ENCODE data around the gene KLHL33.
A peak's percentile ranks its signal among the peaks of the same experiment; 100 is the strongest.

The KLHL33 gene

GRCh38 chr14:20417250-20418186, 18.4 kb downstream of the KLHL33 start:
- intact Hi-C loops (cut with DNase I), result no loop called here
- no peak for DNase-seq

- DNase-seq, result no peak
Observed at GRCh38 chr14:20416223-20416622, 19.7 kb downstream of the KLHL33 start.

GRCh38 chr14:20415782-20416206, 20.2 kb downstream of the KLHL33 start:
- no peak for DNase-seq
- intact Hi-C loops (cut with DNase I), result no loop called here

More at GRCh38 chr14:20416223-20416622, 19.7 kb downstream of the KLHL33 start:
- intact Hi-C loops (cut with DNase I), result no loop called here

GRCh38 chr14:20413744-20414082, 22.3 kb downstream of the KLHL33 start:
- no peak for DNase-seq
- intact Hi-C loops (cut with DNase I), result loop anchor here (2.0 to 5.0 kb wide), 3 partner anchors 41 to 195 kb away; partner anchors contain the start of genes APEX1, OSGEP and PARP2

- intact Hi-C loops (cut with DNase I), result loop anchor here (2.0 to 5.0 kb wide), 3 partner anchors 42 to 196 kb away; partner anchors contain the start of genes APEX1, OSGEP and PARP2
- DNase-seq, result peak; percentile 63 to 96 (median 80)
Observed at GRCh38 chr14:20412876-20413743, 22.9 kb downstream of the KLHL33 start, which contains the start of gene TEP1. TSS of gene TEP1 (minus strand) at chr14:20413501. CDS start at chr14:20408439, 5,062 bp downstream.

GRCh38 chr14:20412411-20412810, 23.6 kb downstream of the KLHL33 start:
- intact Hi-C loops (cut with DNase I), result loop anchor here (2.0 to 5.0 kb wide), 3 partner anchors 42 to 196 kb away; partner anchors contain the start of genes APEX1, OSGEP and PARP2
- no peak for DNase-seq

GRCh38 chr14:20409226-20409625, 26.7 kb downstream of the KLHL33 start:
- no peak for DNase-seq
- intact Hi-C loops (cut with DNase I), result no loop called here

- DNase-seq, result no peak
- intact Hi-C loops (cut with DNase I), result no loop called here
Observed at GRCh38 chr14:20403521-20403920, 32.4 kb downstream of the KLHL33 start.

- DNase-seq, result no peak
- intact Hi-C loops (cut with DNase I), result no loop called here
Observed at GRCh38 chr14:20400965-20401593, 34.9 kb downstream of the KLHL33 start.

GRCh38 chr14:20400589-20400964, 35.4 kb downstream of the KLHL33 start:
- intact Hi-C loops (cut with DNase I), result no loop called here
- no peak for DNase-seq

- intact Hi-C loops (cut with DNase I), result no loop called here
- no peak for DNase-seq
Observed at GRCh38 chr14:20397511-20397910, 38.5 kb downstream of the KLHL33 start.

- no peak for DNase-seq
- intact Hi-C loops (cut with DNase I), result no loop called here
Observed at GRCh38 chr14:20391505-20391904, 44.5 kb downstream of the KLHL33 start.

- intact Hi-C loops (cut with DNase I), result no loop called here
Observed at GRCh38 chr14:20388159-20388558, 47.8 kb downstream of the KLHL33 start.

GRCh38 chr14:20387576-20387975, 48.4 kb downstream of the KLHL33 start:
- no peak for DNase-seq
- intact Hi-C loops (cut with DNase I), result no loop called here

More at GRCh38 chr14:20388159-20388558, 47.8 kb downstream of the KLHL33 start:
- no peak for DNase-seq

GRCh38 chr14:20386276-20386855, 49.6 kb downstream of the KLHL33 start:
- peak in 1 of 10 donors; percentile 41 for DNase-seq
- intact Hi-C loops (cut with DNase I), result no loop called here

- peak in 1 of 10 donors; percentile 1 for DNase-seq
- intact Hi-C loops (cut with DNase I), result no loop called here
Observed at GRCh38 chr14:20384886-20385285, 51.1 kb downstream of the KLHL33 start.

- peak in 1 of 10 donors; percentile 14 for DNase-seq
- intact Hi-C loops (cut with DNase I), result no loop called here
Observed at GRCh38 chr14:20384321-20384720, 51.6 kb downstream of the KLHL33 start.

GRCh38 chr14:20383636-20384035, 52.3 kb downstream of the KLHL33 start:
- intact Hi-C loops (cut with DNase I), result no loop called here
- no peak for DNase-seq

GRCh38 chr14:20383032-20383431, 52.9 kb downstream of the KLHL33 start:
- peak in 1 of 10 donors; percentile 45 for DNase-seq
- intact Hi-C loops (cut with DNase I), result no loop called here

- intact Hi-C loops (cut with DNase I), result no loop called here
- peak in 2 of 10 donors; percentile 21 to 79 for DNase-seq
Observed at GRCh38 chr14:20382526-20382925, 53.4 kb downstream of the KLHL33 start.

Data from posterior cingulate gyrus (tissue), 11 donors.